MG63 (cell line): ENCODE data around the gene LARP7. TPM values are rescaled to one million over a fixed set of nuclear protein-coding genes. Genes with fewer than 3 reads are reported as not detected.
"Not testable (repeated sequence)": the region's sequence is repeated elsewhere in the genome, so short reads cannot be mapped to it uniquely, and the experiment has no call there.

Experiments
- DNase-seq: peaks from one replicate; pipeline ENCODE4 v3.0.0-alpha.2; 2020
- H3K27me3 ChIP-seq: fragments of 250-450 bp; sonication (Bioruptor Pico); 2 replicates; pipeline ENCODE4 v1.5.1; 2020; ENCODE audit warnings: mild to moderate bottlenecking, moderate library complexity
- H3K36me3 ChIP-seq: fragments of 250-450 bp; sonication (Bioruptor Pico); 2 replicates; pipeline ENCODE4 v1.5.1; 2020; ENCODE audit warnings: mild to moderate bottlenecking, moderate library complexity
- H3K4me3 ChIP-seq: fragments of 250-450 bp; sonication (Bioruptor Pico); 2 replicates; pipeline ENCODE4 v1.5.1; 2020; ENCODE audit warnings: mild to moderate bottlenecking, moderate library complexity
- H3K9me3 ChIP-seq: fragments of 250-450 bp; sonication (Bioruptor Pico); 2 replicates; pipeline ENCODE4 v1.5.1; 2020; ENCODE audit warnings: mild to moderate bottlenecking, moderate library complexity
- total RNA-seq: library from RNA; depleted of rRNA; stranded (reverse); fragments of >200 nt; shearing (Covaris generic); gene quantifications from 2 replicates; pipeline ENCODE4 v1.2.3, GENCODE V29; 2014; ENCODE audit warnings: low replicate concordance

The LARP7 gene
- total RNA-seq, 1 experiment from 2014 or later, result 25.7 TPM

DNA sequence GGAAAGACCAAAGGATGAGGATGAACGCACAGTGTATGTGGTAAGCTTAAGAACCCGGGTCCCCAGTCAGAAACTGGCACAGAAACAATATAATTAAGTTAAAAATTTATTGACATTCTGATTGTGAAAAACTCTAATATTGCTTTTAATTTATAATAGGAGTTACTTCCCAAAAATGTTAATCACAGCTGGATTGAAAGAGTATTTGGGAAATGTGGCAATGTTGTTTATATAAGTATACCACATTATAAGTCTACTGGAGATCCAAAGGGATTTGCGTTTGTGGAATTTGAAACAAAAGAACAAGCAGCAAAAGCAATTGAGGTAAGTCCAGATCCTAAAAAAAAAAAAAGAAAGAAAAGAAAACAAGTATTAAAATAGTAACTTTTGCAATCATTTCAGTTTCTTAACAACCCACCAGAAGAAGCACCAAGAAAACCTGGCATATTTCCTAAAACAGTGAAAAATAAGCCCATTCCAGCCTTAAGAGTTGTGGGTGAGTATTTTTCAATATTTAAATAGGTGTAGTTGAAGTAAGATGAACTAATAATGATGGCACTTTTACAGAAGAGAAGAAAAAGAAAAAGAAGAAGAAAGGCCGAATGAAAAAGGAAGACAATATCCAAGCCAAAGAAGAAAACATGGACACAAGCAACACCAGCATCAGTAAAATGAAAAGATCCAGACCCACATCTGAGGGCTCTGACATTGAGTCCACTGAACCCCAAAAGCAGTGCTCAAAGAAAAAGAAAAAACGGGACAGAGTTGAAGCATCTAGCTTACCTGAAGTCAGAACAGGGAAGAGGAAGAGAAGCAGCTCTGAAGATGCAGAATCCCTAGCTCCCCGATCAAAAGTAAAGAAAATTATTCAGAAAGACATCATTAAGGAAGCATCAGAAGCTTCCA, 9.9 kb downstream of the LARP7 start:
- no peaks in the 10 kb centered on the region for H3K9me3 ChIP-seq
- DNase-seq, result no peak
- no peaks in the 10 kb centered on the region for H3K27me3 ChIP-seq
- H3K36me3 ChIP-seq, result peaks cover 17% of the 10 kb centered on the region
- no peak overlapping the region for H3K4me3 ChIP-seq

- peaks cover 17% of the 10 kb centered on the region for H3K36me3 ChIP-seq
- no peak for DNase-seq
- H3K9me3 ChIP-seq, result no peaks in the 10 kb centered on the region
- H3K27me3 ChIP-seq, result no peaks in the 10 kb centered on the region
- H3K4me3 ChIP-seq, result no peak overlapping the region
These were observed 10.8 kb downstream of the LARP7 start for GRCh38 chr4:112647785-112648184.

DNA sequence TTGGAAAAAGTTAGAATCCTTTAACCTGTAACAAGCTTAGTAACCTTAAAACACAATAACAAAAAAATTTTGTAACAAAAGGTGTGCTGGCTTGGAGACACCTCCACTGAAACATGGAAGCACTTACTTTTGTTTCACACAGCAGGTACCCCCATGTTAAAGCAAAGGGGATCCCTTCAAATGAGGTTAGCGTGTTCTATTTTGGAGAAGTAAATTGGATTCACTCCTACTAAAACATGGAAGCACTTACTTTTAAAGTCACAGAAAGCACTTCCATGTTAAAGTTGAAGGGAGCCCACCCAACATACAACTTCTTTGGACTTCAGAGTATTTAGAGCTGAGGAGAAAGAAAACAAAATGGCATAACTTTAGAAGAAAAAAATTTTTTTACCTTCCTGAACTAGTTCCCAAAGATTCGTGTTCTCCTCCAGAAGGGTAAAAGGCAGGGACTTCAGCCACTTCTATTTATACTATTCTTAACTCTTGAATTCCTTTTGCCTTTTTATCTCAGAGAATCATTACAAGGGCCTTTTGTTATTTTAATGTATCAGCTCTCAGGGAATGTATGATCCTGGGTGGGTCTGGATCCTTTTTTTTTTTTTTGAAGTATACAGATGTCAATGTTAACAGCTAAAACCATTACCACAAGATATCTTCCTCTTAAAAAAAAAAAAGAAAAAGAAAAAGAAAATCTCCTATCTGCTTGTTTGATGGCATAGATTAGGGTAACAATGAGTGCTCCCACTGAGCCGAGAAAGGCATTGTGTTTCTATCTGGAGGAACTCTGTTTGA, 11.5 kb downstream of the LARP7 start:
- Histone ChIP-seq H3K4me3 (no peak overlapping the region), H3K36me3 (peaks cover 17% of the 10 kb centered on the region), H3K9me3 (no peaks in the 10 kb centered on the region), H3K27me3 (no peaks in the 10 kb centered on the region)
- DNase-seq, result no peak

- Histone ChIP-seq H3K36me3 (peaks cover 17% of the 10 kb centered on the region), H3K27me3 (no peaks in the 10 kb centered on the region), H3K9me3 (no peaks in the 10 kb centered on the region), H3K4me3 (no peak overlapping the region)
- DNase-seq, result no peak
These were observed 12.1 kb downstream of the LARP7 start for GRCh38 chr4:112649055-112649408.

GRCh38 chr4:112650332-112650731, 13.4 kb downstream of the LARP7 start:
- H3K36me3 ChIP-seq, result peaks cover 22% of the 10 kb centered on the region
- H3K4me3 ChIP-seq, result no peak overlapping the region
- no peak for DNase-seq
- H3K27me3 ChIP-seq, result no peaks in the 10 kb centered on the region
- no peaks in the 10 kb centered on the region for H3K9me3 ChIP-seq

- H3K36me3 ChIP-seq, result peaks cover 22% of the 10 kb centered on the region
- H3K9me3 ChIP-seq, result no peaks in the 10 kb centered on the region
- no peak for DNase-seq
- no peak overlapping the region for H3K4me3 ChIP-seq
- no peaks in the 10 kb centered on the region for H3K27me3 ChIP-seq
These were observed 14.7 kb downstream of the LARP7 start for GRCh38 chr4:112651641-112652040.

DNA sequence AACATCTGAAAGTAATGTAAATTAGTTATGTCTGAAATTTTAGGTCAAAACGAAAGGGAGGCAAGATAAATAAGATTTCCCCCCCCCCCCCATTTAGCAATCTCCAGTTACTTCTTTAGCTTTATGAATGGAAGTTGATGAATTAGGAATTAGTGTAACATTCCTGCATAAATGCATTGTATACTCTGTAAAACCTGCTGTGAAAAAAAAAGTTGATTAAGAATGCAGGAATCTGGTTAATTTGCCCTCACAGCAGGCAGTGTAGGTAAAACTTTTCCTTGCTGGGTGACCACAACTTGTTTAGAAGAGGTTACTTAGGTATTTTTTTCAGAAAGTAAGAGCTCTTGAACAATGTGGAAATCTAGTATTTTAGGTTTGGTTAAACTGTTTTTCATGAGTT, 15.3 kb downstream of the LARP7 start:
- DNase-seq, result no peak
- Histone ChIP-seq H3K27me3 (no peaks in the 10 kb centered on the region), H3K9me3 (no peaks in the 10 kb centered on the region), H3K4me3 (no peak overlapping the region), H3K36me3 (peaks cover 18% of the 10 kb centered on the region)

GRCh38 chr4:112655270-112655669, 18.3 kb downstream of the LARP7 start:
- Histone ChIP-seq H3K36me3 (peaks cover 13% of the 10 kb centered on the region), H3K27me3 (no peaks in the 10 kb centered on the region), H3K4me3 (no peak overlapping the region), H3K9me3 (no peaks in the 10 kb centered on the region)
- no peak for DNase-seq

GRCh38 chr4:112656115-112656514, 19.2 kb downstream of the LARP7 start:
- not testable (repeated sequence) for H3K27me3 ChIP-seq, H3K4me3 ChIP-seq, H3K9me3 ChIP-seq, H3K36me3 ChIP-seq
- DNase-seq, result peak; percentile 7

DNA sequence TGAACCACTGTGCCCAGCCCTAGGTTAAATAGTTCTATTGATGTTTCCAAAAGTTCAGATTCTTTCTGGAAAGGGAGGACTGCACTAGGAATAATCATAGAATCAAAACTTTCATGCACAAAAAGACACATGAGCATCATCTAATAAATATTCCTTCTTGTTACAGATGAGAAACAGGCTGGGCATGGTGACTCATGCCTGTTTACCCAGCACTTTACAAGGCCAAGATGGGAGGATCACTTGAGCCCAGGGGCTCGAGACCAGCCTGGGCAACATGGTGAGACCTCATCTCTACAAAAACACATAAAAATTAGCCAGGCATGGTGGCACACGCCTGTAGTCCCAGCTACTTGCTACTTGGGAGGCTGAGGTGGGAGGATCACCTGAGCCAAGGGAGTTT, 27.7 kb downstream of the LARP7 start:
- no peak for DNase-seq
- no peaks in the 10 kb centered on the region for H3K36me3 ChIP-seq
- H3K27me3 ChIP-seq, result no peaks in the 10 kb centered on the region
- no peaks in the 10 kb centered on the region for H3K9me3 ChIP-seq
- H3K4me3 ChIP-seq, result no peak overlapping the region

DNA sequence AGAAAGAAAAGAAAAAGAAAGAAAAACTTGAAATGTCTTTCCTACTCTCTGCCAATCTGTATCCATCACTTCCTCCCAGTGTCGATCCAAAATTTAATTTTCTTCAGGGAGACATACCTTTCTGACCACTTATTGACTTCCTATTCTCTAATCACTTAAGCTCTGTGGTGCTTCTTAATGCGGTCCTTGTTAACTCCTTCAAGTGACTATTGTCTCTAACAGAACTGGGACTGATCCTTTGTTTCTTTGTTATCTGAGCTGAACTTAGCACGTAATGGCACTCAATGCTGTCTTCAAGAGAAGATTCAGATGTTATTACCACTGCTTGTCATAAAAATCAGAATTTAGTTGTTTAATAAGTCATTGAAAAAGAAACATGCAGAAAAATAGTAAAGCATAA, 31.2 kb downstream of the LARP7 start:
- Histone ChIP-seq H3K36me3 (no peaks in the 10 kb centered on the region), H3K4me3 (no peak overlapping the region), H3K9me3 (no peaks in the 10 kb centered on the region), H3K27me3 (no peaks in the 10 kb centered on the region)
- no peak for DNase-seq

GRCh38 chr4:112673076-112673475, 36.1 kb downstream of the LARP7 start:
- no peaks in the 10 kb centered on the region for H3K9me3 ChIP-seq
- no peaks in the 10 kb centered on the region for H3K27me3 ChIP-seq
- no peak overlapping the region for H3K4me3 ChIP-seq
- no peaks in the 10 kb centered on the region for H3K36me3 ChIP-seq
- DNase-seq, result no peak

DNA sequence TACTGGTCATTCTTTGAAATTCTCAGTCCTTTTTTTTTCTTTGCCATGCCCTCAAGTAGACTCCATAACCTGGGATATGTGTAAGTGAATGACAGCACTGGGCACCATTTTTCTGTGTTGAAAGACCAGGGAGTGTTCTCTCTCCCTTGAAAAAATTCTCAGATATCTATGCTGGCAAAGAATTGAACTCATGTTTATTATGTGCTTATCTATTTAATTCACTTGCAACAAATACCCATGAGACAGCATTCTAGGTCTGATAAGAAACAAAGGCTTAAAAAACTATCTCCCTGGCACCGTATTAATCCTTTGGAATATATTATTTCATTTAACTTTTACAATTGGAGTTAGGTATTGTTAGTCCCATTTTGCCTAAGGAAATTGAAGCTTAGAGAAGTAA, 36.7 kb downstream of the LARP7 start:
- H3K27me3 ChIP-seq, result no peaks in the 10 kb centered on the region

GRCh38 chr4:112674376-112674775, 37.4 kb downstream of the LARP7 start:
- H3K9me3 ChIP-seq, result no peaks in the 10 kb centered on the region
- no peak for DNase-seq
- no peaks in the 10 kb centered on the region for H3K36me3 ChIP-seq
- no peaks in the 10 kb centered on the region for H3K27me3 ChIP-seq
- H3K4me3 ChIP-seq, result no peak overlapping the region

More for the DNA sequence above, 36.7 kb downstream of the LARP7 start:
- no peaks in the 10 kb centered on the region for H3K9me3 ChIP-seq
- no peak for DNase-seq
- no peak overlapping the region for H3K4me3 ChIP-seq
- H3K36me3 ChIP-seq, result no peaks in the 10 kb centered on the region

GRCh38 chr4:112677519-112678091, 40.7 kb downstream of the LARP7 start:
- no peaks in the 10 kb centered on the region for H3K36me3 ChIP-seq
- H3K4me3 ChIP-seq, result no peak overlapping the region
- H3K9me3 ChIP-seq, result no peaks in the 10 kb centered on the region
- no peaks in the 10 kb centered on the region for H3K27me3 ChIP-seq
- no peak for DNase-seq

DNA sequence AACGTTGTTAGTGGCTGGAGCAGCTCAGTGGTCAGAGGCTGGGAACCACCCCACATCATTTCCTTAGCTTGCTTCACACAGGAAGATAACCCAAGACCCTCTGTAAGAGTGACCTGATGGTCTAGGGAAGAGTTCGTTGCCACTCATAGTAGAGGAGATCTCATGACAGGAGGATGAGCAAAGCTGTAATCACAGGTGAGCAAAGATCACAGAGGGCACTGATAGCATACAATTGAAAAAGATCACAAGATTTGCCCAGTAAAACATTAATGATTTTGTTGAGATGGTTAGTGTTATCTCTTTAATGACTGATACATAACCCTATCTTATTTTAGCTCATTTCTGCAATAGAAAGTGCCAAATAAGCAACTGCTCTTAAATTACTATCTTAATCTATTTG, 44.1 kb downstream of the LARP7 start:
- H3K36me3 ChIP-seq, result no peaks in the 10 kb centered on the region
- DNase-seq, result no peak
- no peak overlapping the region for H3K4me3 ChIP-seq
- H3K27me3 ChIP-seq, result no peaks in the 10 kb centered on the region
- H3K9me3 ChIP-seq, result no peaks in the 10 kb centered on the region

DNA sequence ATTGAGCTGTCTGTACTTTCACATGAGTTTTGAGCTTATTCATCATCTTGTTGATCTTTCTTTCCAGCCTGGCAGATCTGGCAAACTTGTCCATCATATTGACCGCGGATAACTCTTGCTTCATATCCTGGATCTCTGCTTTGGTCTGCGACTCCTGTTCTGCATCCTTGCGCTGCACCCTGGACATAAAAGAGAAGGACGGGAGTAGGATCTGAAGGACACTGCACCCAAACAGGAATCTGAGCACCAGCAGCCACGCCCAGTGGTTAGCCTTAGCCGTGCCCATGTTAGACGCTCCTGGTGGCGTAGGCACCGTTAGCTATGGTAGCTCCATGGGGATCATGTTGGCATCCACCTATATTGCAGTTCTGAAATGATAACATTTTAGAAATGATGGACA, 56.6 kb downstream of the LARP7 start:
- Histone ChIP-seq H3K4me3 (no peak overlapping the region), H3K27me3 (no peaks in the 10 kb centered on the region), H3K9me3 (no peaks in the 10 kb centered on the region), H3K36me3 (no peaks in the 10 kb centered on the region)
- no peak for DNase-seq
